OCI-LY3 (cell line): ENCODE results near the gene EPHB2.

Source experiments
- CTCF ChIP-seq: fragments of 200-600, 300-600 bp; sonication (generic); IDR thresholded peaks from 2 replicates; pipeline ENCODE4 v1.5.1; 2014; ENCODE audit warnings: antibody characterized with exemption, low read length, low read depth
- EZH2phosphoT487 ChIP-seq: fragments of 200-600 bp; shearing (Covaris generic); IDR thresholded peaks from 2 replicates; pipeline ENCODE4 v1.6.1; 2018; ENCODE audit warnings: antibody characterized with exemption, mixed run types, low read depth

GRCh38 chr1:22789356-22789994 is 78.8 kb downstream of the EPHB2 start:
- no peak for TF ChIP-seq CTCF
- TF ChIP-seq EZH2phosphoT487, result no peak
